ENCODE results near the gene STK4.

DNA sequence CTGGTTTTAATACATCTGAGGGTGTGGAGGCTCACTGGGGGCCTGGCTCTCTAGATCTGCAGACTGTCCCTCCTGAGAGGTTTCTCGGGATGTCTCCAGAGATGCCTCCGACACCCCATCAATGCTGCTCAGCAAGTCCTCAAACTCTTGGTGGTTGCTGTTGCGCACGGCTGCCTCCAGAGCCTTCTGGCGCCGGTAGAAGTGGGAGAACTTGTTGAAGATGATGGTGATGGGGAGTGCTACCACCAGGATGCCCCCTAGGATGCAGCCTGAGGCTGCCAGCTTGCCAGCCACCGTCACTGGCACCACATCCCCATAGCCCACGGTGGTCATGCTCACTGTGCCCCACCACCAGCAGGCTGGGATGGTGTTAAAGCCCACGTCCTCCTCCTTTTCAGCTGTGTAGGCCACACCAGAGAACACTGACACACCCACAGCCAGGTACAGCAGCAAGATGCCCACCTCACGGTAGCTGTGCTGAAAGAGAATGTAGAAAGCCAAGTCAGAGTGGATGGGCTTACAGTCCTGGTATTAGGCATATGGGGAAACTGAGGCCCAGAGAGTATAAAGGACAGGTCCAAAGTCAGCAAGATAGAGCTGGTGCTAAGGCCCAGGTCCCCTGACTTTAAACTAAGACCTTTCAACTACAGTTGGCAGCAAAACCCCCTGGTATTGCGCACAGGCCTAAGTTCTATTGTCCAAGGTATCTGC is 128.7 kb downstream of the STK4 start:
- TF ChIP-seq, protein P1, sequence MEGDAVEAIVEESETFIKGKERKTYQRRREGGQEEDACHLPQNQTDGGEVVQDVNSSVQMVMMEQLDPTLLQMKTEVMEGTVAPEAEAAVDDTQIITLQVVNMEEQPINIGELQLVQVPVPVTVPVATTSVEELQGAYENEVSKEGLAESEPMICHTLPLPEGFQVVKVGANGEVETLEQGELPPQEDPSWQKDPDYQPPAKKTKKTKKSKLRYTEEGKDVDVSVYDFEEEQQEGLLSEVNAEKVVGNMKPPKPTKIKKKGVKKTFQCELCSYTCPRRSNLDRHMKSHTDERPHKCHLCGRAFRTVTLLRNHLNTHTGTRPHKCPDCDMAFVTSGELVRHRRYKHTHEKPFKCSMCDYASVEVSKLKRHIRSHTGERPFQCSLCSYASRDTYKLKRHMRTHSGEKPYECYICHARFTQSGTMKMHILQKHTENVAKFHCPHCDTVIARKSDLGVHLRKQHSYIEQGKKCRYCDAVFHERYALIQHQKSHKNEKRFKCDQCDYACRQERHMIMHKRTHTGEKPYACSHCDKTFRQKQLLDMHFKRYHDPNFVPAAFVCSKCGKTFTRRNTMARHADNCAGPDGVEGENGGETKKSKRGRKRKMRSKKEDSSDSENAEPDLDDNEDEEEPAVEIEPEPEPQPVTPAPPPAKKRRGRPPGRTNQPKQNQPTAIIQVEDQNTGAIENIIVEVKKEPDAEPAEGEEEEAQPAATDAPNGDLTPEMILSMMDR (IDR thresholded peaks at IDR 0.05), result no peak
- TF ChIP-seq POLR2A (IDR thresholded peaks at IDR 0.05), result no peak

Measured in Peyer's patch (tissue), 4 donors.